GM21619 (cell line): ENCODE measurements around the gene MUC2.

ENCODE experiments used
- ATAC-seq: cut with Tn5 transposase; IDR thresholded peaks from one replicate; pipeline ENCODE4 v1.9.1; 2021; ENCODE audit not compliant: unreplicated experiment

The MUC2 gene

GRCh38 chr11:1074244-1075221, at the start of gene MUC2:
MUC2 (plus strand) TSS chr11:1074874.
- no peak for ATAC-seq

GRCh38 chr11:1025410-1026162, 49.1 kb upstream of the MUC2 start:
- ATAC-seq: no peak

DNA sequence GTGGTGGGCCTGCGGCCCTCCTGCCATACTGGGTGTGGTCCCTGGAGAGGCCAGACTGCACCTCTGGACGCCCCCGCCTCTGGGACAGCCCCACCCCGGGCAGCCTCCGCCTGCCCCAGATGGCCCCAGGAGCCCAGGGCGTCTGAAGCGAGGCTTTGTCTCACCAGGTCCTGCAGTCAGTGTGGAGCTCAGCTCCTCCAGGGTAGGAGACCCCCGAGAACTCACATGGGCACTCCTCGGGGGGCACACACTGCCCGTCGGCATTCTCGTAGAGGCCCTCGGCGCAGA, 48.6 kb upstream of the MUC2 start:
- ATAC-seq: no peak

DNA sequence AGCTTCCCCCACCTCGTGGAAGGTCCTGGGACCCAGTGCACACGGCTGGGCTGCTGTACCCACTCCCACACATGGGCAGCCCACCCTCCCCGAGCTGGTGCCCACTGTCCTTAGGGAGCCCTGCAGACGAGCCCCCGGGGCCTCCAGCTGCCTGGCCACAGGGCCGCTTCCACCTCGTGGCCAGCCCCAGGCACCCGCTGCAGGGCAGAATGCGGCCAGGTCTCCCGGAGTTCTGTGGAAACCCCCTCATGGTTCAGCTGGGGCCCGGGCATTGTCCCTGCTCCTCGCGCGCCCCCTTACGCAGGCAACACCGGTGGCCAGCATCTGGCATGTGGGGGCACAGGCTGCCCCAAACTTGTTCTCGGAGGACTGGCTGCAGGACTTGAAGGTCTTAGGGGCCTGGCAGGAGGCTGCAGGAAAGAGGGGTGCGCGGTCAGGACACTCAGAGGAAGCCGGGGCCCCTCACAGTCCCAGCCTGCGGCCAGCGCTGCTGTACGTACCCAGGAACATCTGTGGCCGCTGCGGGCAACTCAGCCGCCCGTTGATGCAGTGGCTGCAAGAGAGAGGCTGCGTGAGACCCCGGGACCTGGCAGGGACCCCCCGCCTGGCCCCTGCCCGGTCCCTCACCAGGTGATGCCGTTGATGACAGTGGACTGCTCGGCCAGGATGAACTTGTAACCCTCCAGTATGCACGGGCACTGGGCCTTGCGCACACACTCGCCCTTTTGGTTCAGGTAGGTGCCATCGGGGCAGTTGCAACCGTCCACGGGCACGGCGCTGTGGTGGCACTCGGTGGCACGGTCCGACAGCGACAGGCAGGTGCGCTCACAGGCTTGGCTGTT, 47.8 kb upstream of the MUC2 start:
- ATAC-seq: no peak

DNA sequence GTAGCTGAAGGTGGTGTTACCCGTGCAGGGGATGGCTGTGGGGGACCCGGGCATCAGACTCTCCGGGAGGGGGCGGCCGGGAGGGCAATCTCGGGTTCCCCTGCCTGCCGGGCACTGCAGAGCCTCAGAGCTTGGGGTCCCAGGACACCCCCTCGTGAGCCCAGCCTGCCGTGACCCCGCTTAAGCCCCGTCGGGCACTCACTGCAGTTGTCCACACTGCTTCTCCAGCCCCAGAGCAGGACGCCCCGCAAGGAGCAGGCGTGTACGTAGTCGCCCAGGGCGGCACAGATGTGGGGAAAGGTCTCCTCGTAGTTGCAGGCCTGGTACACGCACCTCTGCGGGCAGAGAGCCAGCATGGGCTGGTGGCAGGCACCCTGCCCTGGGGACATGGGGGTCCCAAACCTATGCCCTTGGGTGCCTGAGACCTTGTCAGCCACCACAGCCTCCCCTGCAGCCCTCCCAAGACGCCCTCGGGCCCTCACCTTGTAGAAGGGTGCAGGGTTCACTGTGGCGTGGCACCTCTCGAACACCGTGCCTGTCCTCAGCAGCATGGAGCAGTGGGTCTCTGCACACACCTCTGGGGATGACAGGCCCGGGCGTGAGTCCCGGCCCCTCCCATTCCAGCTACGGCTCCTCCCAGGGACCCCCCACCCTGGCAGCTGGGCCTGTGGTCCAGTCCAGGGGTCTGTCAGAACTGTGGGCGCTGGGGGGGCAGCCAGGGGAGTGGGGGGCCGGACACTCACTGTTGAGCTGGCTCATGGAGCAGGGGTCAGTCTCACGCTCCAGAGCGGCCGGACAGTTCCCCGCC, 47.0 kb upstream of the MUC2 start:
- ATAC-seq: no peak

DNA sequence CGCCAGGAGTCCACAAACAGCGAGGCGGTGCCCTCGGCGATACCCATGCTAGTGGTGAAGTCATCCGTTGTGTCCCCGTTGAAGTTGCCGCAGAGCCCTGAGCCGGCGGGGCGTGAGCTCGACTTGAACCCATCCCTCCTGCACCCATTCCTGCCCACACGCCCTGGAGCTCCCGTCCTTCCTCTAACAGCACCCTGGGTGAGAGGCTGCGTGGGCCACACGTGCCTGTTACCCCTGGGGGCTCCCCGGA, 46.5 kb upstream of the MUC2 start:
- ATAC-seq: no peak

DNA sequence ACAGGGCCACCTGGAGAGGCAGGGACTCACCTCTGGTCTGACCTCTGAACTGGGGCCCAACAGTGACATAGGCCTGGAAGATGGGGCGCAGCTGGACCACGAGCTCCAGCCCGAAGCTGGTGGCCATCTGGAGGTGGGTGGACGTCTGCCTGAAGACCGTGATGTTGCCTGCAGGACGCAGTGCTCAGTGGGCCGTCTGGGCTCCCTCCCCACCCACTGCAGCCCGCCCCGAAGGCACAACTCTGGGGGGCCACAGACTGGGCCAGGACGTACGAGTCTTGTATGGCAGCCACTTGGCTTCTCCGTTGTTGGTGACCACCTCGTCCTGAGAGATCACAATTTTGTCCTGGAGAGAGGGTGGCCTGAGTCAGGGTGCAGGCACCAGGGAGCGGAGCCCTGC, 46.1 kb upstream of the MUC2 start:
- no peak for ATAC-seq

DNA sequence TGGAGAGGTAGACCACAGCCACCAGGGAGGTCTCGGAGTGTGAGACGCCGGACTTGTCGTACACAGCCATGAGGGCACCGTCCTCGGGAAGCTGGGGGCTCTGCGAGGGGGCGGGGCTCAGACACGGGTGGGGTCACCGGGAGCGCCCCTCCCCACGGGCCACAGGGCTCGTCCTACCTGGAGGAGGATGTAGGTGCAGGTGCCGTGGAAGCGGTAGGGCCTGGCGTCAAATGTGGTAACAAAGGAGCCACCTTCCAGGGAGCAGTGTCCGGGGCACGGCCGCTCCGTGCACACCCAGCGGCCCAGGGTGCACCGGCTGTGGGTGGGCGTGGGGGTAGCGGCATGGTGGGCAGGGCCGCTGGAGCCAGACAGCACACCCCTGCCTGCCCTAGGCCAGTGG, 45.6 kb upstream of the MUC2 start:
- no peak for ATAC-seq

DNA sequence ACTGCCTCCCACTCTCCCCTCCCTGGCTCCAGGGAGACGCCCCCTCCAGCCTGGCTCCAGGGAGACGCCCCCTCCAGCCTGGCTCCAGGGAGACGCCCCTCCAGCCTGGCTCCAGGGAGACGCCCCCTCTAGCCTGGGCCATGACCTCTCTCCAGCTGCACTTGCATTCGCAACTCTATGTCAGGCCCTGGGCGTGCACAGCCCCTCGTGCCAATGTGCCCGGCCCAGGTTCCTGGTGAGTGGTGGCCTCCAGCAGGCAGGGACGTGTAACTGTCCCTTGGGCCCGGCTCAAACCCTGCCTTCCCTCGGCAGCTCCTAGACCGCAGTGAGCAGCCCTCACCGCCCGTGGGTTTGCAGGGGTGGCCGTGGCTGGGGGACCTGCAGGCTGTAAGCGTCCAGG, 45.0 kb upstream of the MUC2 start:
- ATAC-seq: no peak

GRCh38 chr11:1030086-1030485, 44.6 kb upstream of the MUC2 start:
- ATAC-seq: no peak

- ATAC-seq: no peak
Measured at GRCh38 chr11:1030556-1030955, 44.1 kb upstream of the MUC2 start.

- ATAC-seq: no peak
Measured at GRCh38 chr11:1031121-1031899, 43.4 kb upstream of the MUC2 start.

GRCh38 chr11:1032310-1032891, 42.3 kb upstream of the MUC2 start:
- ATAC-seq: no peak

DNA sequence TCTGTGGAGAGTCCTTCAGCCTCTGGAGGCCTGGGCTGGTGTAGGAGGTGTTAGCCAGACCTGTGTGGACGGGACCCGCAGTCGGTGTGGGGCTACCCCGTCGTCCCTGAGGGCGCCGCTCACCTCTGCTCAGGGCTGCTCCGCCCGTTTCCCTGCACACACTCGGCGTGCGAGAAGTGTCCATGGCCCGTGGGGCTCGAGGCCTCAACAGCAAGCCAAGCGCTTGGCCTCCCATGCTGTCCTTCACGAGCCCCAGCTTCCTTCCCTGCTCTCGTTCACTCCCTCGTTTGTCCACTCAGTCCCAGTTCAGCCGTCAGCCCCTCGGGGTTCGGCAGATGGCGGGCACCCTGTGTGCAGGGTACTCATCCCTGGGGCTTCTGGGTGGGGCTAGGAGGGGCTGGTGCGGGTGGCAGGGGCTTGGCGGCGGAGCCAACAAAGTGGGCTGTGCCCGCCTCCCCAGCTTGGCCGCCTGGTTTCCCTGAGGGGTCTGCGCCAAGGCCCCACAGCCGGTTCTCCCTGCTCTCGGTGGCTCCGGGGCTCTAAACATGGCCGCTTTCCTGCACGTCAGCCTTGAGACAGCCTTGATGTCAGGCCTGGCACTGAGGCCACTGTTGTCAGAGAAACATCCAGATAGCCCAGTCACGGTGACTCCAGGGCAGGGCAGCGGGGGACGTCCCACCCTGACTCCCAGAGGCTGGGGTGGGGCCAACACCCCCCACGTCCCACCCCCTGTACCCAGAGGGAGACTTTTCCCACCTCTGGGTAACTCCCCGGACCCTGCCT, 41.5 kb upstream of the MUC2 start:
- ATAC-seq: no peak

- no peak for ATAC-seq
Measured at GRCh38 chr11:1034001-1034400, 40.7 kb upstream of the MUC2 start.

DNA sequence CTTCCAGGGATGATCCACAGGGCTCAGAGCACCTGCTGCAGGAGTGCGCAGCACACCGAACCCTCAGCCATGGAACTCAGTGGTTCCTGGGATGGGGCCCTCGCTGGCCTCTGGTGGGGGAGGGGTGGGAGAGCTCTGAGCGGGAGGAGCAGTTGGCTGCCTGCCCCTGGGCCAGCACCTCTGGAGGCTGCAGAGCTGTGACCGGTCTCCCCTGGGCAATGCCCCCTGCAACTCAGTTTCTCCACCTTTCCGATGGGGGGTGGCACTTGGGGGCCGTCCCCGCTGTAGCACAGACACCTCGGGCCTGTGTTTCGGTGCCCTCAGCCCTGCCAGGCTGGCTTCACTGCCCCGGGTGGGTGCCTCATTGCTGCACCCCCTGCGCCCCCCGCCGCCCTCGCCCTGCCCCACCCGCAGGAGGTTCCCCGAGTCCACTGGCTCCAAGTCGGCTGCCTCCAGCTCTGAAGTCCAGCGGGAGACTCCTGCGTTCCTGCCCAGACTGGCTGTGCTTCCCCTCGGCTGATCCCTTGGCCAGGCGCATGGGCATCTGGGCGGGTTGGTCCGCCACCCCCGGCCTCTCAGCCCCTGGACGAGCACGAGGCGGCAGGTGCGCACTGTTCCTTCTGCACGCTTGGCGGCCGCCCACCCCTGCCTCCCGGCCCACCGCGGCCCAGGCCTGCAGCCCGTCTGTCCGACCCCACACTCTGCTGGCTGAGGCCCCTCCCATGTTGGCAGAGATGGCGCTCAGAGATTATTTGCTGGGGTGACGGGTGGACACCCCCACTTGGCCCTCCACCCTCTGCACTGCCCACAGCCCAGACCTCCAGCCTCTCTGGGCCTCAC, 40.0 kb upstream of the MUC2 start:
- no peak for ATAC-seq

GRCh38 chr11:1035577-1036283, 38.9 kb upstream of the MUC2 start:
- ATAC-seq: no peak
